Fibroblast of lung (primary cell): ENCODE results near the gene KCNQ1OT1. TPM values are rescaled to one million over a fixed set of nuclear protein-coding genes. Genes with fewer than 3 reads are reported as not detected.
"Not testable (repeated sequence)": the region's sequence is repeated elsewhere in the genome, so short reads cannot be mapped to it uniquely, and the experiment has no call there.

Experiments
- DNase-seq, 2 donors: peaks; one replicate each; pipeline versions ENCODE4 v3.0.0 to v3.0.0-alpha.2; 2010; ENCODE audit warnings: low read depth in 2 of 2
- H2AFZ ChIP-seq: 2 replicates; pipeline ENCODE4 v1.5.1; 2012; ENCODE audit warnings: low read length, control low read depth, inconsistent platforms
- H3K27ac ChIP-seq: 2 replicates; pipeline ENCODE4 v1.5.1; 2011; ENCODE audit warnings: low read length, control low read depth; ENCODE audit not compliant: insufficient read depth
- H3K27me3 ChIP-seq: 2 replicates; pipeline ENCODE4 v1.5.1; 2011; ENCODE audit warnings: mild to moderate bottlenecking, low read length; ENCODE audit not compliant: control insufficient read depth, insufficient read depth
- H3K36me3 ChIP-seq: 2 replicates; pipeline ENCODE4 v1.5.1; 2011; ENCODE audit warnings: low read length; ENCODE audit not compliant: control insufficient read depth, insufficient read depth
- H3K4me1 ChIP-seq: 2 replicates; pipeline ENCODE4 v1.5.1; 2011; ENCODE audit warnings: low read length; ENCODE audit not compliant: control insufficient read depth, insufficient read depth; ENCODE audit errors: extremely low read depth
- H3K4me2 ChIP-seq: 2 replicates; pipeline ENCODE4 v1.5.1; 2011; ENCODE audit warnings: low read length, control low read depth; ENCODE audit not compliant: insufficient read depth; ENCODE audit errors: extremely low read depth
- H3K4me3 ChIP-seq, 4 experiments: fragments of 200-600 bp in 1 of 4; sonication (generic) in 1 of 4; replicated peaks in 1 of 4; 2 replicates each; pipeline ENCODE4 v1.5.1; 2011 to 2016; ENCODE audit warnings: low read length in 4 of 4, low read depth in 3 of 4, mild to moderate bottlenecking in 3 of 4, control low read depth in 2 of 4, inconsistent platforms in 1 of 4, mixed read lengths in 1 of 4; ENCODE audit not compliant: insufficient read depth in 1 of 4; ENCODE audit errors: control extremely low read depth in 1 of 4
- H3K79me2 ChIP-seq: 2 replicates; pipeline ENCODE4 v1.5.1; 2012; ENCODE audit warnings: mild to moderate bottlenecking, low read length, inconsistent platforms; ENCODE audit not compliant: control insufficient read depth, insufficient read depth
- H3K9ac ChIP-seq: 2 replicates; pipeline ENCODE4 v1.5.1; 2011; ENCODE audit warnings: mild to moderate bottlenecking, low read length, control low read depth; ENCODE audit not compliant: insufficient read depth
- H3K9me3 ChIP-seq: 2 replicates; pipeline ENCODE4 v1.5.1; 2012; ENCODE audit warnings: low read depth, low read length; ENCODE audit not compliant: control insufficient read depth, insufficient read depth
- H4K20me1 ChIP-seq: 2 replicates; pipeline ENCODE4 v1.5.1; 2011; ENCODE audit warnings: low read length; ENCODE audit not compliant: control insufficient read depth, insufficient read depth; ENCODE audit errors: extremely low read depth
- EZH2 ChIP-seq: IDR thresholded peaks from 2 replicates; pipeline ENCODE4 v1.5.1; 2012; ENCODE audit warnings: low read length, control low read depth, mild to moderate bottlenecking; ENCODE audit errors: missing control alignments
- polyA plus RNA-seq, 2 donors: library from polyadenylated mRNA; depleted of rRNA in 1 of 2; stranded (reverse) in 1 of 2; unstranded in 1 of 2; fragments of >200 nt; gene quantifications; 2 replicates each; pipeline ENCODE4 v1.2.1, GENCODE V29; 2011 to 2012; ENCODE audit warnings: missing spikeins in 1 of 2
- total RNA-seq: library from RNA; depleted of rRNA; stranded (reverse); fragments of >200 nt; gene quantifications from 2 replicates; pipeline ENCODE4 v1.2.1, GENCODE V29; 2014
- TF ChIP-seq, protein P1 (sequence below), 2 donors: IDR thresholded peaks in 1 of 2; conservative IDR thresholded peaks in 1 of 2; 1 replicate in 1 of 2; 2 replicates in 1 of 2; pipeline ENCODE4 v1.5.1; 2011 to 2012; ENCODE audit warnings: low read length in 2 of 2, control low read depth in 1 of 2, inconsistent platforms in 1 of 2, low read depth in 1 of 2, mild to moderate bottlenecking in 1 of 2

Gene KCNQ1OT1
- total and polyA plus RNA-seq, 2 donors (not counting 1 experiment from before 2014, with no cell fraction given): 0.11 to 1.8 TPM

DNA sequence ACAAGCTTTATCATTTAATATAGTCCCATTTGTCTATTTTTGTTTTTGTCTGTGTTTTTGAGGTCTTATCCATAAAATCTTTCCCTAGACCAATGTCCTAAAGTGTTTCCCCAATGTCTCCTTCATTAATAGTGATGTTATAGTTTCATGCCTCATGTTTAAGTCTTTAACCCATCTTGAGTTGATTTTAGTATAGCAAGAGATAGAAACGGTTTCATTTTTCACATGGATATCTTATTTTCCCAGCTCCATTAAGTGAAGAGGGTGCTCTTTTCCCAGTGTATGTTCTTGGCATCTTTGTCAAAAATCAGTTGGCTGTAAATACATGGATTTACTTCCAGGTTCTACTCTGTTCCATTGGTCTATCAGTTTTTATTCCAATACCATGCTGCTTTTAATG is 58.2 kb downstream of the KCNQ1OT1 start:
- H3K9ac ChIP-seq: no peak overlapping the region
- H3K4me3 ChIP-seq: no peak overlapping the region
- no peaks in the 10 kb centered on the region for H3K4me1 ChIP-seq
- H2AFZ ChIP-seq: no peak overlapping the region
- H3K4me2 ChIP-seq: no peak overlapping the region
- H3K79me2 ChIP-seq: no peaks in the 10 kb centered on the region
- no peaks in the 10 kb centered on the region for H4K20me1 ChIP-seq
- no peak for TF ChIP-seq EZH2
- TF ChIP-seq, protein P1, sequence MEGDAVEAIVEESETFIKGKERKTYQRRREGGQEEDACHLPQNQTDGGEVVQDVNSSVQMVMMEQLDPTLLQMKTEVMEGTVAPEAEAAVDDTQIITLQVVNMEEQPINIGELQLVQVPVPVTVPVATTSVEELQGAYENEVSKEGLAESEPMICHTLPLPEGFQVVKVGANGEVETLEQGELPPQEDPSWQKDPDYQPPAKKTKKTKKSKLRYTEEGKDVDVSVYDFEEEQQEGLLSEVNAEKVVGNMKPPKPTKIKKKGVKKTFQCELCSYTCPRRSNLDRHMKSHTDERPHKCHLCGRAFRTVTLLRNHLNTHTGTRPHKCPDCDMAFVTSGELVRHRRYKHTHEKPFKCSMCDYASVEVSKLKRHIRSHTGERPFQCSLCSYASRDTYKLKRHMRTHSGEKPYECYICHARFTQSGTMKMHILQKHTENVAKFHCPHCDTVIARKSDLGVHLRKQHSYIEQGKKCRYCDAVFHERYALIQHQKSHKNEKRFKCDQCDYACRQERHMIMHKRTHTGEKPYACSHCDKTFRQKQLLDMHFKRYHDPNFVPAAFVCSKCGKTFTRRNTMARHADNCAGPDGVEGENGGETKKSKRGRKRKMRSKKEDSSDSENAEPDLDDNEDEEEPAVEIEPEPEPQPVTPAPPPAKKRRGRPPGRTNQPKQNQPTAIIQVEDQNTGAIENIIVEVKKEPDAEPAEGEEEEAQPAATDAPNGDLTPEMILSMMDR (conservative IDR thresholded peaks at IDR 0.05 in 1 of 2, IDR thresholded peaks at IDR 0.05 in 1 of 2; ENCODE audit: low read depth in 1 of 2, low read length in 2 of 2): no peak
- H3K36me3 ChIP-seq: no peaks in the 10 kb centered on the region
- peaks cover 3% of the 10 kb centered on the region for H3K9me3 ChIP-seq
- no peak overlapping the region for H3K27ac ChIP-seq
- H3K27me3 ChIP-seq: no peaks in the 10 kb centered on the region
- no peak for DNase-seq

GRCh38 chr11:2639763-2640162 is 60.0 kb downstream of the KCNQ1OT1 start:
- H3K27me3 ChIP-seq, H3K4me3 ChIP-seq, H2AFZ ChIP-seq, H3K9ac ChIP-seq, H3K79me2 ChIP-seq, H3K4me1 ChIP-seq, H3K27ac ChIP-seq, H3K36me3 ChIP-seq, H3K4me2 ChIP-seq, H3K9me3 ChIP-seq, DNase-seq, H4K20me1 ChIP-seq: not testable (repeated sequence)

DNA sequence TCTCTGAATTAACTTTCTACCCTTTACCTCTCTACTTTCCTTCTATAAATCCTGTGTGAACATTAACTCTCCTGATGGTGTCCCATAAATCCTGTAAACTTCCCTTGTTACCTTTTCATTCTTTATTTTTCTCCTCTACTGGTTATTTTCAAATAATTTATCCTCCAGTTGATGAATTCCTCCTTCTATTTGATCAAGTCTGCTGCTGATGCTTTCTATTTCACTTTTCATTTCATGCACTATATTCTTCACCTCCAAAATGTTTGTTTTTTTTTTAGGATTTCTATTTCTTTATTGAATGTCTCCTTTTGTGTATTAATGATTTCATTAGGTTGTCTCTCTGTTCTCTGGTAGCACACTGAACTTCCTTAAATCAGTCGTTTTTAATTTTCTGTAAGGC is 68.6 kb downstream of the KCNQ1OT1 start:
- no peak overlapping the region for H3K4me3 ChIP-seq
- H3K4me1 ChIP-seq: no peaks in the 10 kb centered on the region
- H3K9ac ChIP-seq: no peak overlapping the region
- H3K9me3 ChIP-seq: peaks cover 2% of the 10 kb centered on the region
- no peak overlapping the region for H3K27ac ChIP-seq
- no peaks in the 10 kb centered on the region for H3K79me2 ChIP-seq
- H3K36me3 ChIP-seq: no peaks in the 10 kb centered on the region
- TF ChIP-seq EZH2: no peak
- TF ChIP-seq, protein P1 (conservative IDR thresholded peaks at IDR 0.05 in 1 of 2, IDR thresholded peaks at IDR 0.05 in 1 of 2; ENCODE audit: low read depth in 1 of 2, low read length in 2 of 2): no peak
- DNase-seq: no peak
- no peak overlapping the region for H3K4me2 ChIP-seq
- no peaks in the 10 kb centered on the region for H3K27me3 ChIP-seq
- H4K20me1 ChIP-seq: no peaks in the 10 kb centered on the region
- H2AFZ ChIP-seq: no peak overlapping the region
